ENCODE data around the gene ENOPH1.

Gene ENOPH1

DNA sequence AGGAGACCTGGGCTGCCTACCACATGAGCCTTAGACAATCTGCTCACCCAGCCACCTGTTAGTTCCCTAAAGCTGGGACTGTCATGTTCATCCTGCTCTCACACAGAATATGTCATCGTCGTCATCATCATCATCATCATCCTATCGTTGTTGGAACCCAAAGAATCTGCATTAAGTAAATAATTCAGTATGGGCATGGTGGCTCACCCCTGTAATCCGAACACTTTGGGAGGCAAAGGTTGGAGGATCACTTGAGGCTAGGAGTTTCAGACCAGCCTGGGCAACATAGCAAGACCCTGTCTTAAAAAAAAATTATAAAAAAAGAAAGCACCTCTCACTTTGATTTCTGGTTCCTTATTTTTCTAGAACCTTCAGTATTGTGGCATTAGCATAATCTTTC is 6.4 kb downstream of the ENOPH1 start:
- 0 out of 2 replicates have a peak, but pooled peaks cover 2% of the 10 kb centered on the region for H3K36me3 ChIP-seq (ENCODE audit: low read length)
- no peaks in the 10 kb centered on the region for H3K9me3 ChIP-seq (ENCODE audit: insufficient read depth, low read length)
- H3K27ac ChIP-seq (ENCODE audit: low read depth, low read length): no peak overlapping the region
- peaks cover 96% of the 10 kb centered on the region for H3K79me2 ChIP-seq (ENCODE audit: insufficient read depth, low read length)
- H4K20me1 ChIP-seq (ENCODE audit: low read depth, low read length): peaks cover 3% of the 10 kb centered on the region; the same call in 1 of the 2 replicates
- no peak overlapping the region for H3K4me3 ChIP-seq (ENCODE audit: insufficient read depth, low read length, poor library complexity, severe bottlenecking)
- no peak overlapping the region for H2AFZ ChIP-seq (ENCODE audit: low read depth, low read length, severe bottlenecking)
- H3K4me2 ChIP-seq (ENCODE audit: low read depth, low read length, poor library complexity, severe bottlenecking): no peak overlapping the region
- H3K9ac ChIP-seq (ENCODE audit: low read length): no peak overlapping the region
- H3K27me3 ChIP-seq (ENCODE audit: low read length): no peaks in the 10 kb centered on the region
- TF ChIP-seq CTCF (IDR thresholded peaks at IDR 0.05; ENCODE audit: insufficient read depth, low read length, poor library complexity, severe bottlenecking) (no peak), EZH2phosphoT487 (conservative IDR thresholded peaks at IDR 0.05; ENCODE audit: low read length) (no peak)
- no peaks in the 10 kb centered on the region for H3K9me2 ChIP-seq (replicated peaks; ENCODE audit: insufficient read depth, low read length)
- H3F3A ChIP-seq (ENCODE audit: insufficient read depth): no peaks in the 10 kb centered on the region; the same call in 1 of the 2 replicates

GRCh38 chr4:82437285-82438005 is 7.1 kb downstream of the ENOPH1 start:
- Histone ChIP-seq H3K9ac (ENCODE audit: low read length) (no peak overlapping the region), H3K4me2 (ENCODE audit: low read depth, low read length, poor library complexity, severe bottlenecking) (no peak overlapping the region), H3K27me3 (ENCODE audit: low read length) (no peaks in the 10 kb centered on the region), H4K20me1 (ENCODE audit: low read depth, low read length) (peaks cover 3% of the 10 kb centered on the region; the same call in 1 of the 2 replicates), H3K79me2 (ENCODE audit: insufficient read depth, low read length) (peaks cover 96% of the 10 kb centered on the region), H3K36me3 (ENCODE audit: low read length) (0 out of 2 replicates have a peak, but pooled peaks cover 2% of the 10 kb centered on the region), H3K27ac (ENCODE audit: low read depth, low read length) (no peak overlapping the region), H3K9me3 (ENCODE audit: insufficient read depth, low read length) (no peaks in the 10 kb centered on the region), H3K9me2 (replicated peaks; ENCODE audit: insufficient read depth, low read length) (no peaks in the 10 kb centered on the region), H3F3A (ENCODE audit: insufficient read depth) (no peaks in the 10 kb centered on the region), H3K4me3 (ENCODE audit: insufficient read depth, low read length, poor library complexity, severe bottlenecking) (no peak overlapping the region), H2AFZ (ENCODE audit: low read depth, low read length, severe bottlenecking) (no peak overlapping the region)
- TF ChIP-seq CTCF (IDR thresholded peaks at IDR 0.05; ENCODE audit: insufficient read depth, low read length, poor library complexity, severe bottlenecking): no peak
- no peak for TF ChIP-seq EZH2phosphoT487 (conservative IDR thresholded peaks at IDR 0.05; ENCODE audit: low read length)

DNA sequence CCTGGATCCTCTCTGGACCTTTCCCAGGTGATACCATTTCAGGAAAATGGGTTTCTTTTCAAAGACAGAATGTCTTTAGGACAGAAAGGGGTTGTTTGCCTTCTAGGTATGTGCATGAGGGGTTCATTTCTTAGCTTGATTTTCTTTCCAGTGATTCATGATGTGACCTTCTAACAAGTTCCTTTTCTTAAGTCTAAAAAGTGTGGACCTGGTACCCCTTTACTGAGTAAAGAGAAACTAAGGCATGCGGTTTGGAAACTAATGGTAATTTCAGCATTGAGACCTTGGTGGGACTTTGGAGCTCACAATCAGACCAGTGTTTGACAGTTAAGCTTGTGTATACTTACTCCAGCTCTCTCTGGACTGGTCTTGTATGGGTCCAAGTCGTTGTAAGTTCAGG is 8.7 kb downstream of the ENOPH1 start:
- Histone ChIP-seq H3K9me3 (ENCODE audit: insufficient read depth, low read length) (no peaks in the 10 kb centered on the region), H3K4me3 (ENCODE audit: insufficient read depth, low read length, poor library complexity, severe bottlenecking) (no peak overlapping the region), H3F3A (ENCODE audit: insufficient read depth) (no peaks in the 10 kb centered on the region), H3K27ac (ENCODE audit: low read depth, low read length) (no peak overlapping the region), H3K9me2 (replicated peaks; ENCODE audit: insufficient read depth, low read length) (no peaks in the 10 kb centered on the region), H3K9ac (ENCODE audit: low read length) (no peak overlapping the region), H2AFZ (ENCODE audit: low read depth, low read length, severe bottlenecking) (no peak overlapping the region), H3K79me2 (ENCODE audit: insufficient read depth, low read length) (peaks cover 97% of the 10 kb centered on the region), H3K4me2 (ENCODE audit: low read depth, low read length, poor library complexity, severe bottlenecking) (no peak overlapping the region), H3K27me3 (ENCODE audit: low read length) (no peaks in the 10 kb centered on the region), H3K36me3 (ENCODE audit: low read length) (no peaks in the 10 kb centered on the region), H4K20me1 (ENCODE audit: low read depth, low read length) (peaks cover 3% of the 10 kb centered on the region; the same call in 1 of the 2 replicates)
- TF ChIP-seq EZH2phosphoT487 (conservative IDR thresholded peaks at IDR 0.05; ENCODE audit: low read length) (no peak), CTCF (IDR thresholded peaks at IDR 0.05; ENCODE audit: insufficient read depth, low read length, poor library complexity, severe bottlenecking) (no peak)

Measured in SU-DHL-6 (cell line).